Measurements from ENCODE around the gene ZC3H6.
A peak's percentile ranks its signal among the peaks of the same experiment; 100 is the strongest.

ZC3H6 gene

GRCh38 chr2:112259509-112260294, 15.7 kb upstream of the ZC3H6 start:
- H3K4me3 ChIP-seq (ENCODE audit: control insufficient read depth, low read depth, low read length) = no peak overlapping the region
- peak; percentile 98 for TF ChIP-seq CTCF (conservative IDR thresholded peaks at IDR 0.05; ENCODE audit: control insufficient read depth, insufficient read depth, low read depth, low read length)
- DNase-seq (ENCODE audit: low read depth) = peak; percentile 82

- no peak for DNase-seq (ENCODE audit: low read depth)
- no peak for TF ChIP-seq CTCF (conservative IDR thresholded peaks at IDR 0.05; ENCODE audit: control insufficient read depth, insufficient read depth, low read depth, low read length)
- no peak overlapping the region for H3K4me3 ChIP-seq (ENCODE audit: control insufficient read depth, low read depth, low read length)
Observed at GRCh38 chr2:112260295-112260625, 15.1 kb upstream of the ZC3H6 start.

GRCh38 chr2:112262876-112263275, 12.5 kb upstream of the ZC3H6 start:
- TF ChIP-seq CTCF (conservative IDR thresholded peaks at IDR 0.05; ENCODE audit: control insufficient read depth, insufficient read depth, low read depth, low read length) = no peak
- H3K4me3 ChIP-seq (ENCODE audit: control insufficient read depth, low read depth, low read length) = no peak overlapping the region

GRCh38 chr2:112268547-112268946, 6.8 kb upstream of the ZC3H6 start:
- H3K4me3 ChIP-seq (ENCODE audit: control insufficient read depth, low read depth, low read length) = no peak overlapping the region
- no peak for DNase-seq (ENCODE audit: low read depth)
- no peak for TF ChIP-seq CTCF (conservative IDR thresholded peaks at IDR 0.05; ENCODE audit: control insufficient read depth, insufficient read depth, low read depth, low read length)

More at GRCh38 chr2:112262876-112263275, 12.5 kb upstream of the ZC3H6 start:
- no peak for DNase-seq (ENCODE audit: low read depth)

- no peak for DNase-seq (ENCODE audit: low read depth)
- TF ChIP-seq CTCF (conservative IDR thresholded peaks at IDR 0.05; ENCODE audit: control insufficient read depth, insufficient read depth, low read depth, low read length) = no peak
- H3K4me3 ChIP-seq (ENCODE audit: control insufficient read depth, low read depth, low read length) = no peak overlapping the region
Observed at GRCh38 chr2:112272669-112273068, 2.7 kb upstream of the ZC3H6 start.

GRCh38 chr2:112273349-112273748, 2.0 kb upstream of the ZC3H6 start:
- TF ChIP-seq CTCF (conservative IDR thresholded peaks at IDR 0.05; ENCODE audit: control insufficient read depth, insufficient read depth, low read depth, low read length) = no peak
- no peak for DNase-seq (ENCODE audit: low read depth)

More at GRCh38 chr2:112273349-112273748, 2.0 kb upstream of the ZC3H6 start:
- H3K4me3 ChIP-seq (ENCODE audit: control insufficient read depth, low read depth, low read length) = no peak overlapping the region
